GM23248 (cell line): Measurements from ENCODE around the gene MBNL1. TPM values are rescaled to one million over a fixed set of nuclear protein-coding genes. Genes with fewer than 3 reads are reported as not detected.

Source experiments
- DNase-seq: peaks from one replicate; pipeline ENCODE4 v3.0.0-alpha.2; 2015
- H2AFZ ChIP-seq: fragments of 200-600 bp; sonication (generic); 2 replicates; pipeline ENCODE4 v1.6.1; 2016; ENCODE audit warnings: antibody characterized with exemption
- H3F3A ChIP-seq: fragments of 200-600 bp; sonication (generic); 2 replicates; pipeline ENCODE4 v1.6.1; 2016; ENCODE audit warnings: mild to moderate bottlenecking, antibody characterized with exemption, mixed run types; ENCODE audit not compliant: insufficient read depth
- H3K27ac ChIP-seq: fragments of 200-600 bp; sonication (generic); 2 replicates; pipeline ENCODE4 v1.5.1; 2016; ENCODE audit warnings: mild to moderate bottlenecking
- H3K27me3 ChIP-seq: fragments of 200-600 bp; sonication (generic); replicated peaks from 2 replicates; pipeline ENCODE4 v1.6.1; 2016; ENCODE audit warnings: mild to moderate bottlenecking; ENCODE audit not compliant: insufficient read depth
- H3K36me3 ChIP-seq: fragments of 200-600 bp; sonication (generic); 2 replicates; pipeline ENCODE4 v1.6.1; 2016; ENCODE audit warnings: low read depth, mild to moderate bottlenecking
- H3K4me1 ChIP-seq: fragments of 200-600 bp; sonication (generic); 2 replicates; pipeline ENCODE4 v1.6.1; 2016; ENCODE audit warnings: mild to moderate bottlenecking; ENCODE audit not compliant: insufficient read depth
- H3K4me2 ChIP-seq: fragments of 200-600 bp; sonication (generic); one replicate; pipeline ENCODE4 v1.6.1; 2016; ENCODE audit warnings: mild to moderate bottlenecking; ENCODE audit not compliant: unreplicated experiment
- H3K4me3 ChIP-seq: fragments of 200-600 bp; sonication (generic); 2 replicates; pipeline ENCODE4 v1.5.1; 2016; ENCODE audit warnings: mild to moderate bottlenecking
- H3K79me2 ChIP-seq: fragments of 200-600 bp; sonication (generic); 2 replicates; pipeline ENCODE4 v1.6.1; 2016; ENCODE audit warnings: mild to moderate bottlenecking; ENCODE audit not compliant: insufficient read depth
- H3K9ac ChIP-seq: fragments of 200-600 bp; sonication (generic); 2 replicates; pipeline ENCODE4 v1.6.1; 2016; ENCODE audit warnings: mild to moderate bottlenecking
- H3K9me2 ChIP-seq: fragments of 200-600 bp; sonication (generic); 2 replicates; pipeline ENCODE4 v1.6.1; 2016; ENCODE audit warnings: mixed run types, mild to moderate bottlenecking, moderate library complexity; ENCODE audit not compliant: insufficient read depth
- H3K9me3 ChIP-seq: fragments of 200-600 bp; sonication (generic); one replicate; pipeline ENCODE4 v1.6.1; 2017; ENCODE audit warnings: low read depth
- H4K20me1 ChIP-seq: fragments of 200-600 bp; sonication (generic); 2 replicates; pipeline ENCODE4 v1.6.0; 2016; ENCODE audit not compliant: insufficient read depth
- EZH2 ChIP-seq: fragments of 200-600 bp; sonication (generic); IDR thresholded peaks from 2 replicates; pipeline ENCODE4 v1.6.1; 2018; ENCODE audit warnings: antibody characterized with exemption, mild to moderate bottlenecking; ENCODE audit not compliant: insufficient read depth, poor library complexity, severe bottlenecking
- EZH2phosphoT487 ChIP-seq: fragments of 200-600 bp; sonication (generic); IDR thresholded peaks from 2 replicates; pipeline ENCODE4 v1.6.1; 2018; ENCODE audit warnings: antibody characterized with exemption, moderate library complexity, mild to moderate bottlenecking, low read depth; ENCODE audit not compliant: insufficient read depth
- WGBS, 2 experiments: methylation state at CpG; one replicate each; pipeline ENCODE4 v1.1.6; 2015 to 2017; ENCODE audit warnings: low lambda C conversion rate in 2 of 2, low coverage in 1 of 2; ENCODE audit errors: missing lambda C conversion rate in 2 of 2; 5-methylcytosine and 5-hydroxymethylcytosine counted together
- in situ Hi-C: fragments of 300-500 bp; cut with MboI; formaldehyde crosslinking; loops from 2 replicates; pipeline ENCODE4 v1.15.0; 2020
- polyA plus RNA-seq: library from polyadenylated mRNA; unstranded; fragments of >200 nt; fragmentation: Nextera tagmentation; extraction: Ambion mirVana; gene quantifications from 2 replicates; pipeline ENCODE4 v1.2.1, GENCODE V29; 2016
- total RNA-seq: library from RNA; depleted of rRNA; stranded (reverse); fragments of >200 nt; shearing (Covaris generic); gene quantifications from 2 replicates; pipeline ENCODE4 v1.2.3, GENCODE V29; 2014

The MBNL1 gene
- total and polyA plus RNA-seq, 2 experiments from 2014 or later: 89.5 to 262 TPM

- Histone ChIP-seq H3K79me2 (no peaks in the 10 kb centered on the region), H2AFZ (no peak overlapping the region), H3K9me3 (no peaks in the 10 kb centered on the region), H3K4me3 (no peak overlapping the region), H3K27me3 (no peaks in the 10 kb centered on the region), H3K4me1 (peaks cover 10% of the 10 kb centered on the region; the same call in 1 of the 2 replicates), H3K27ac (no peak overlapping the region), H3F3A (peaks cover 51% of the 10 kb centered on the region; the same call in 1 of the 2 replicates), H4K20me1 (no peaks in the 10 kb centered on the region), H3K9me2 (no peaks in the 10 kb centered on the region), H3K9ac (no peak overlapping the region), H3K4me2 (no peak overlapping the region), H3K36me3 (peaks cover 5% of the 10 kb centered on the region; the same call in 1 of the 2 replicates)
- in situ Hi-C loops: no loop called here
- DNase-seq: no peak
- TF ChIP-seq EZH2phosphoT487 (no peak), EZH2 (no peak)
- 82 to 88% methylated on average over 4 of the region's 4 CpGs for WGBS, 2 experiments
These were observed 201.4 kb downstream of the MBNL1 start for GRCh38 chr3:152470095-152470494.

DNA sequence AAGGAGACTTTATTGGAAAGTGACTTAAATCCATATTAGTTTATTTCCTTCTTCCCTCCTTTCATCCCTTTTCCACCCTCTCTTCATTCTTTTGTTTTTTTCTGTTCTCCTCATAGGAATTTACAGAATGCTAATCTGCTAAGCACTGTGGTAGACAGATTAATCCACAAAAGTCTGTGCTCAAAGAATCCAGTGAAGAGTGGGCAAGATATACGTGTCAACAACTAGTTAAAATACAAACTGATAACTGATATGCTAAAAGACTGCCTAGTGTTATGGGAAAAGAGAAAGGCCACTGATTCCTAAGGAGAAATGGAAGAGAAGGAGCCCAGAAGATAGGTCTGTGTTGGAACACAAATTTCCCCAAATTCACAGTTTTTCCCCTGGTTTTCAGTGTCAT lies 202.2 kb downstream of the MBNL1 start:
- no peak overlapping the region for H3K4me2 ChIP-seq
- no peak overlapping the region for H3K9ac ChIP-seq

GRCh38 chr3:152471814-152472671 lies 203.3 kb downstream of the MBNL1 start:
- Histone ChIP-seq H3K4me3 (peak overlapping the region; percentile 57), H3K79me2 (no peaks in the 10 kb centered on the region), H2AFZ (peak overlapping the region; percentile 59), H3K9ac (peak overlapping the region; percentile 47; the same call in 1 of the 2 replicates), H3K4me2 (peak overlapping the region; percentile 75), H3K27ac (no peak overlapping the region), H3K9me3 (no peaks in the 10 kb centered on the region), H3K4me1 (peaks cover 6% of the 10 kb centered on the region; the same call in 1 of the 2 replicates), H3K9me2 (no peaks in the 10 kb centered on the region), H3F3A (peaks cover 36% of the 10 kb centered on the region; the same call in 1 of the 2 replicates), H4K20me1 (no peaks in the 10 kb centered on the region), H3K27me3 (no peaks in the 10 kb centered on the region), H3K36me3 (no peaks in the 10 kb centered on the region)
- TF ChIP-seq EZH2phosphoT487: no peak
- TF ChIP-seq EZH2: no peak
- peak; percentile 83 for DNase-seq
- in situ Hi-C loops: no loop called here
- 23 to 26% methylated on average over 15 of the region's 15 CpGs for WGBS, 2 experiments

More for the DNA sequence above, 202.2 kb downstream of the MBNL1 start:
- no peaks in the 10 kb centered on the region for H3K9me3 ChIP-seq
- H3K4me3 ChIP-seq: no peak overlapping the region
- H3F3A ChIP-seq: peaks cover 48% of the 10 kb centered on the region; the same call in 1 of the 2 replicates
- TF ChIP-seq EZH2phosphoT487: no peak
- TF ChIP-seq EZH2: no peak
- peaks cover 10% of the 10 kb centered on the region; the same call in 1 of the 2 replicates for H3K4me1 ChIP-seq
- no peaks in the 10 kb centered on the region for H3K27me3 ChIP-seq
- in situ Hi-C loops: no loop called here
- no peaks in the 10 kb centered on the region for H4K20me1 ChIP-seq
- no peaks in the 10 kb centered on the region for H3K36me3 ChIP-seq
- H3K79me2 ChIP-seq: no peaks in the 10 kb centered on the region
- no peak overlapping the region for H3K27ac ChIP-seq
- no peak for DNase-seq
- H3K9me2 ChIP-seq: no peaks in the 10 kb centered on the region
- no peak overlapping the region for H2AFZ ChIP-seq
- whole genome bisulfite sequencing, 2 experiments: 64 to 74% methylated on average over 1 of the region's 1 CpG

DNA sequence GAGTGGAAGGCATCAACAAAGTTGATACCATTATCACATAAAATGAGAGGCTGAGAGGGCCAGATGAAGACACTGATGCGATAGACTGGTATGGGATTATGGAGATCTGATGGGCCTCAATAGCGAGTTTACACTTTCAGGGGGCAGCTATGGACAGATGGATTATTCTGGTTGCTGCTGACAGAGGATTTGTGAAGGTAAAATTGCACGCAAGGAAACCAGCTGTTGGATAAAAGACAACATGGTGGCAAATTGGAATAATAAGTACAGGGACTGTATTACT lies 203.9 kb downstream of the MBNL1 start:
- in situ Hi-C loops: no loop called here
- H3K36me3 ChIP-seq: no peaks in the 10 kb centered on the region
- H3K4me2 ChIP-seq: no peak overlapping the region
- 78 to 82% methylated on average over 3 of the region's 3 CpGs for WGBS, 2 experiments
- peak overlapping the region; percentile 47; the same call in 1 of the 2 replicates for H3K9ac ChIP-seq
- H3K79me2 ChIP-seq: no peaks in the 10 kb centered on the region
- peaks cover 35% of the 10 kb centered on the region; the same call in 1 of the 2 replicates for H3F3A ChIP-seq
- H3K27ac ChIP-seq: no peak overlapping the region
- H3K27me3 ChIP-seq: no peaks in the 10 kb centered on the region
- peaks cover 6% of the 10 kb centered on the region; the same call in 1 of the 2 replicates for H3K4me1 ChIP-seq
- H3K4me3 ChIP-seq: no peak overlapping the region
- TF ChIP-seq EZH2 (no peak), EZH2phosphoT487 (no peak)
- no peaks in the 10 kb centered on the region for H3K9me3 ChIP-seq
- H2AFZ ChIP-seq: 0 out of 2 replicates have a peak overlapping the region, but pooled peaks have one; percentile 59
- H3K9me2 ChIP-seq: no peaks in the 10 kb centered on the region
- H4K20me1 ChIP-seq: no peaks in the 10 kb centered on the region
- no peak for DNase-seq
